Caco-2 (cell line): ENCODE measurements around the gene LRRC10. TPM values are rescaled to one million over a fixed set of nuclear protein-coding genes. Genes with fewer than 3 reads are reported as not detected.

ENCODE experiments used
- BruUV-seq: library from RNA; stranded (reverse); fragments of 400-500 nt; replicated peaks from 2 replicates; lab custom pipeline; 2021; lab: Mats Ljungman, UMichigan
- CTCF ChIA-PET: fragments of 300-600 bp; sonication (Branson Sonifier 250); formaldehyde crosslinking; loops from one replicate; lab custom pipeline; 2022; ENCODE audit warnings: antibody characterized with exemption; lab: Charles Lee
- POLR2A ChIA-PET: fragments of 300-600 bp; sonication (Branson Sonifier 250); formaldehyde crosslinking; loops from one replicate; lab custom pipeline; 2022; ENCODE audit warnings: antibody characterized with exemption; lab: Charles Lee
- DNase-seq, 2 experiments: peaks; one replicate each; pipeline versions ENCODE4 v3.0.0 to v3.0.0-alpha.2; 2020 to 2022
- H3K27me3 ChIP-seq: replicated peaks from 2 replicates; pipeline ENCODE4 v1.6.0; 2011; ENCODE audit warnings: low read length; ENCODE audit not compliant: control insufficient read depth, insufficient read depth
- H3K36me3 ChIP-seq: 2 replicates; pipeline ENCODE4 v1.5.1; 2011; ENCODE audit warnings: low read length; ENCODE audit not compliant: control insufficient read depth, insufficient read depth
- H3K4me1 ChIP-seq: fragments of 250-450 bp; sonication (Bioruptor Pico); 2 replicates; pipeline ENCODE4 v1.5.1; 2020; ENCODE audit warnings: mild to moderate bottlenecking
- H3K4me3 ChIP-seq: 2 replicates; pipeline ENCODE4 v1.5.1; 2011; ENCODE audit warnings: low read depth, mild to moderate bottlenecking, control low read depth, low read length
- H3K9me3 ChIP-seq: fragments of 250-450 bp; sonication (Bioruptor Pico); 2 replicates; pipeline ENCODE4 v1.5.1; 2020; ENCODE audit warnings: mild to moderate bottlenecking, moderate library complexity
- H3K27ac Mint-ChIP-seq: one replicate; pipeline ENCODE4 v1.8.0; 2022; ENCODE audit warnings: mixed read lengths; ENCODE audit not compliant: unreplicated experiment
- H3K27me3 Mint-ChIP-seq: one replicate; pipeline ENCODE4 v1.8.0; 2022; ENCODE audit warnings: mixed read lengths; ENCODE audit not compliant: insufficient read depth, unreplicated experiment
- H3K36me3 Mint-ChIP-seq: one replicate; pipeline ENCODE4 v1.8.0; 2022; ENCODE audit warnings: mild to moderate bottlenecking, mixed read lengths; ENCODE audit not compliant: insufficient read depth, unreplicated experiment
- H3K4me1 Mint-ChIP-seq: one replicate; pipeline ENCODE4 v1.8.0; 2022; ENCODE audit warnings: low read depth, mixed read lengths; ENCODE audit not compliant: unreplicated experiment
- H3K4me3 Mint-ChIP-seq: one replicate; pipeline ENCODE4 v1.8.0; 2022; ENCODE audit warnings: mild to moderate bottlenecking, moderate library complexity, mixed read lengths; ENCODE audit not compliant: unreplicated experiment
- H3K9me3 Mint-ChIP-seq: one replicate; pipeline ENCODE4 v1.8.0; 2022; ENCODE audit warnings: mixed read lengths; ENCODE audit not compliant: unreplicated experiment
- intact Hi-C: fragments of 100-400 bp; cut with micrococcal nuclease; formaldehyde crosslinking; loops from one replicate; pipeline ENCODE4 v1.10.0; 2022; ENCODE audit not compliant: unreplicated experiment
- total RNA-seq: library from RNA; stranded (reverse); gene quantifications from 2 replicates; pipeline ENCODE4 v1.2.3, GENCODE V29; 2022
- TF ChIP-seq, protein P1 (sequence below), 2 experiments: fragments of 200-600 bp in 1 of 2; IDR thresholded peaks; 1 replicate in 1 of 2; 2 replicates in 1 of 2; pipeline versions ENCODE4 v1.5.1 to v1.8.0; 2011 to 2022; ENCODE audit warnings: antibody characterized with exemption in 1 of 2, control low read depth in 1 of 2, inconsistent platforms in 1 of 2, low read depth in 1 of 2, low read length in 1 of 2, mild to moderate bottlenecking in 1 of 2, moderate library complexity in 1 of 2; ENCODE audit not compliant: insufficient read depth in 1 of 2, severe bottlenecking in 1 of 2, unreplicated experiment in 1 of 2

Gene LRRC10
- total RNA-seq, 1 experiment from 2014 or later: not detected

DNA sequence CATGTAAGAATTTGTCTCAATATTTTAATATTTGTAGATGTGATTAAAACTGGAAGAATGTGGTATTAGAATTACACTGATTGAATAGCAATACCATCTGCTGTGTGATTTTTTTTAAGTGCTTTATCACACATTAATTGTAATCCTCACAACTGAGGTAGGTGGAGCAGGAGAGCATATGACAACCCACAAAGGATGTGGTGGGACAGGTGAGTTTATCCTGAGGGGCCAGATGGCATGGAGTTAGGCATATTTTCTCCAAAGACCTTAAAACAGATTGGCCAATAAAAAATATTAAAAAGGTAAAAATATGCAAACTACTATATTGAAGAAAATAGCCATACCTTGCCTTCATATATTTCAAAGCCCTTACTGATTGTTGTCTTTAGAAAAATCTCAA lies 7.8 kb downstream of the LRRC10 start:
- peaks cover 1% of the 10 kb centered on the region for H3K36me3 ChIP-seq
- H3K27me3 ChIP-seq: no peaks in the 10 kb centered on the region
- peaks cover 51% of the 10 kb centered on the region for H3K36me3 Mint-ChIP-seq
- no peak overlapping the region for H3K4me3 ChIP-seq
- intact Hi-C loops: no loop called here
- ChIA-PET POLR2A (no interaction called here), CTCF (no interaction called here)
- H3K9me3 Mint-ChIP-seq: no peaks in the 10 kb centered on the region
- no peaks in the 10 kb centered on the region for H3K4me1 Mint-ChIP-seq
- DNase-seq: no peak
- no peak overlapping the region for H3K4me3 Mint-ChIP-seq
- BruUV-seq: TSS peak; percentile 1
- H3K27me3 Mint-ChIP-seq: no peaks in the 10 kb centered on the region
- no peaks in the 10 kb centered on the region for H3K9me3 ChIP-seq
- TF ChIP-seq, protein P1, sequence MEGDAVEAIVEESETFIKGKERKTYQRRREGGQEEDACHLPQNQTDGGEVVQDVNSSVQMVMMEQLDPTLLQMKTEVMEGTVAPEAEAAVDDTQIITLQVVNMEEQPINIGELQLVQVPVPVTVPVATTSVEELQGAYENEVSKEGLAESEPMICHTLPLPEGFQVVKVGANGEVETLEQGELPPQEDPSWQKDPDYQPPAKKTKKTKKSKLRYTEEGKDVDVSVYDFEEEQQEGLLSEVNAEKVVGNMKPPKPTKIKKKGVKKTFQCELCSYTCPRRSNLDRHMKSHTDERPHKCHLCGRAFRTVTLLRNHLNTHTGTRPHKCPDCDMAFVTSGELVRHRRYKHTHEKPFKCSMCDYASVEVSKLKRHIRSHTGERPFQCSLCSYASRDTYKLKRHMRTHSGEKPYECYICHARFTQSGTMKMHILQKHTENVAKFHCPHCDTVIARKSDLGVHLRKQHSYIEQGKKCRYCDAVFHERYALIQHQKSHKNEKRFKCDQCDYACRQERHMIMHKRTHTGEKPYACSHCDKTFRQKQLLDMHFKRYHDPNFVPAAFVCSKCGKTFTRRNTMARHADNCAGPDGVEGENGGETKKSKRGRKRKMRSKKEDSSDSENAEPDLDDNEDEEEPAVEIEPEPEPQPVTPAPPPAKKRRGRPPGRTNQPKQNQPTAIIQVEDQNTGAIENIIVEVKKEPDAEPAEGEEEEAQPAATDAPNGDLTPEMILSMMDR (IDR thresholded peaks at IDR 0.05; ENCODE audit: insufficient read depth in 1 of 2, low read depth in 1 of 2, low read length in 1 of 2, severe bottlenecking in 1 of 2, unreplicated experiment in 1 of 2): peak in 1 of 2 experiments; percentile 5
- no peak overlapping the region for H3K27ac Mint-ChIP-seq
- H3K4me1 ChIP-seq: 0 out of 2 replicates have a peak, but pooled peaks cover 4% of the 10 kb centered on the region

DNA sequence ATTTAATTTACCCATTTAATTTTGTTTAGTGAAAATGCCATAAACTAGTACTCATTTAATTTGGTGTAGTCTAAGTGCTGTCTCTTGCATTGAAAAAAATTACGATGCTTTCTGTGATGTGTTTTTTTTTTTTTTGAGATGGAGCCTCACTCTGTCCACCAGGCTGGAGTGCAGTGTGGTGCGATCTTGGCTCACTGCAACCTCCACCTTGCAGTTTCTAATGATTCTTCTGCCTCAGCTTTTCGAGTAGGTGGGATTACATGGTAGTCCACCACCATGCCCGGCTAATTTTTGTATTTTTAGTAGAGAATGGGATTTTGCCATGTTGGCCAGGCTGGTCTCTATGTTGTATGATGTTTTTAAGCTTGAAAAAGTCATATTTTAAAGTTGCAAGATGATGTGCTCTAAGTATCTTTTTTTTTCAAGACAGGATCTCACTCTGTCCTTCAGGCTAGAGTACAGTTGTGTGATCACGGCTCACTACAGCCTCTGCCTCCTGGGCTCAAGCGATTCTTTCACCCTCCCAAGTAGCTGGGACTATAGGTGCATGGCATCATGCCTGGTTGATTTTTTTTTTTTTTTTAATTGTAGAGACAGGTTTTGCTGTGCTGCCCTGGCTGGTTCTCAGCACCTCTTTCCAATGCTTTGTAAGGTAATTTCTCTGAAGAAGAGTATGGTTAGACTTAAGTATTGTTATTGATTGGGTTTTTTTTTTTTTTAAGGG lies 8.6 kb downstream of the LRRC10 start:
- CTCF ChIA-PET: no interaction called here
- TF ChIP-seq, protein P1 (IDR thresholded peaks at IDR 0.05; ENCODE audit: insufficient read depth in 1 of 2, low read depth in 1 of 2, low read length in 1 of 2, severe bottlenecking in 1 of 2, unreplicated experiment in 1 of 2): no peak
- H3K36me3 ChIP-seq: peaks cover 1% of the 10 kb centered on the region
- no peak overlapping the region for H3K4me3 ChIP-seq
- H3K9me3 ChIP-seq: no peaks in the 10 kb centered on the region
- 0 out of 2 replicates have a peak, but pooled peaks cover 4% of the 10 kb centered on the region for H3K4me1 ChIP-seq
- peaks cover 59% of the 10 kb centered on the region for H3K36me3 Mint-ChIP-seq
- H3K9me3 Mint-ChIP-seq: no peaks in the 10 kb centered on the region
- H3K4me3 Mint-ChIP-seq: no peak overlapping the region
- H3K27me3 Mint-ChIP-seq: no peaks in the 10 kb centered on the region
- H3K4me1 Mint-ChIP-seq: no peaks in the 10 kb centered on the region
- intact Hi-C loops: no loop called here
- DNase-seq: no peak
- no TSS peak for BruUV-seq
- POLR2A ChIA-PET: no interaction called here
- H3K27me3 ChIP-seq: no peaks in the 10 kb centered on the region
- H3K27ac Mint-ChIP-seq: no peak overlapping the region

DNA sequence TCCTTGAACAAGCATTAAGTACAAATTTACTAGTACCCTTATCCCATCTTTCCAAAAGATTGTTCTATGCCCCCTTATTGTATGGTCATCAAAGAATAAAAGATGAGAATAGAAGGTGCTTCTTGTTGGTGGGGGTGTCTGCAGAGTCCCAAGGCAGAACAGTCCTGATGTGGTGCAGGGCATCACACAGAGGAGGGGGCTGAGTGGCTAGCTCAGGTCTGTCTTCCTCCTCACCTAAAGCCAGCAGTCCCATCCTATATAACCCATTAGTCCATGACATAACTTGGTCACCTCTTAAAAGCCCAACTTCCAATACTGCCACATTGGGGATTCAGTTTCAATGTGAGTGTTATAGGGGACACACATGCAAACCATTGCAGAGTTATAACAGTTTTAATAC lies 9.9 kb downstream of the LRRC10 start:
- Histone ChIP-seq H3K27me3 (no peaks in the 10 kb centered on the region), H3K4me1 (0 out of 2 replicates have a peak, but pooled peaks cover 4% of the 10 kb centered on the region), H3K36me3 (peaks cover 1% of the 10 kb centered on the region), H3K4me3 (no peak overlapping the region), H3K9me3 (no peaks in the 10 kb centered on the region)
- Mint-ChIP-seq H3K4me1 (no peaks in the 10 kb centered on the region), H3K27ac (no peak overlapping the region), H3K9me3 (no peaks in the 10 kb centered on the region), H3K36me3 (peaks cover 71% of the 10 kb centered on the region), H3K27me3 (no peaks in the 10 kb centered on the region), H3K4me3 (no peak overlapping the region)
- TF ChIP-seq, protein P1 (IDR thresholded peaks at IDR 0.05; ENCODE audit: insufficient read depth in 1 of 2, low read depth in 1 of 2, low read length in 1 of 2, severe bottlenecking in 1 of 2, unreplicated experiment in 1 of 2): no peak
- BruUV-seq: no TSS peak
- CTCF ChIA-PET: interaction anchor here (1.8 kb wide), 1 partner anchor 39 kb away, joined by 5 read pairs; no protein-coding TSS in a partner anchor
- intact Hi-C loops: no loop called here
- no peak for DNase-seq
- POLR2A ChIA-PET: no interaction called here
